HG03175 (cell line): ENCODE results near the gene VSX1.

Experiments used
- ATAC-seq: cut with Tn5 transposase; IDR thresholded peaks from one replicate; pipeline ENCODE4 v1.9.1; 2021; ENCODE audit warnings: mild to moderate bottlenecking, moderate library complexity; ENCODE audit not compliant: unreplicated experiment

VSX1 gene

GRCh38 chr20:25087186-25087929 is 5.4 kb upstream of the VSX1 start:
- ATAC-seq = no peak

- no peak for ATAC-seq
These were observed 4.0 kb upstream of the VSX1 start for GRCh38 chr20:25085756-25086495.

DNA sequence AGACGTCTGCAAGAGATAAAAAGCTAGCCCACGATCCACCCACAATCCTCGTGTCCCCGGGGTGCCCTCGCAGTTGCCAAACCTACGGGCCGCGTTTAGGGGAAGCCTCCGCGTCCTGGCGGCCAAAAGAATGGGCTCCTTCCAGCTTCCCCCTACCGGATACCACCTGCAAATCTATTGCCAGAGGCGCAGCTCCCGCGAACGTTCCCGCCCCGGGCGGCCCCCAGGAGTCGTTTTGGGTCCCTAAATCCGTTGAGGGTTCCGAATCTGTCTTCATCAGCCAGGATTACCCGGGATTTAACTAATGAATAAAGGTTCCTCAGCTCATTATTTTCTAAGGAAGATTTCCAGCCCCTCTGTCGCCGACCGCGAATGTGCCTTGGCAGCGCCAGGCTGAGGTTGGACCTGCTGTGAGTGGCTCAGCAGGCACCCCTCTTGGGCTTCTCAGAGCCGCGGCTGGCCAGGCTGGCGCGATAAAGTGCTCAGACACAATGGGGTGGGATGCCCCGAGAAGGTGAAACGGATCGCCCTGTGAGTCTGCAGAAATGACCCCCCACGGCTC is 2.8 kb upstream of the VSX1 start:
- ATAC-seq = no peak

DNA sequence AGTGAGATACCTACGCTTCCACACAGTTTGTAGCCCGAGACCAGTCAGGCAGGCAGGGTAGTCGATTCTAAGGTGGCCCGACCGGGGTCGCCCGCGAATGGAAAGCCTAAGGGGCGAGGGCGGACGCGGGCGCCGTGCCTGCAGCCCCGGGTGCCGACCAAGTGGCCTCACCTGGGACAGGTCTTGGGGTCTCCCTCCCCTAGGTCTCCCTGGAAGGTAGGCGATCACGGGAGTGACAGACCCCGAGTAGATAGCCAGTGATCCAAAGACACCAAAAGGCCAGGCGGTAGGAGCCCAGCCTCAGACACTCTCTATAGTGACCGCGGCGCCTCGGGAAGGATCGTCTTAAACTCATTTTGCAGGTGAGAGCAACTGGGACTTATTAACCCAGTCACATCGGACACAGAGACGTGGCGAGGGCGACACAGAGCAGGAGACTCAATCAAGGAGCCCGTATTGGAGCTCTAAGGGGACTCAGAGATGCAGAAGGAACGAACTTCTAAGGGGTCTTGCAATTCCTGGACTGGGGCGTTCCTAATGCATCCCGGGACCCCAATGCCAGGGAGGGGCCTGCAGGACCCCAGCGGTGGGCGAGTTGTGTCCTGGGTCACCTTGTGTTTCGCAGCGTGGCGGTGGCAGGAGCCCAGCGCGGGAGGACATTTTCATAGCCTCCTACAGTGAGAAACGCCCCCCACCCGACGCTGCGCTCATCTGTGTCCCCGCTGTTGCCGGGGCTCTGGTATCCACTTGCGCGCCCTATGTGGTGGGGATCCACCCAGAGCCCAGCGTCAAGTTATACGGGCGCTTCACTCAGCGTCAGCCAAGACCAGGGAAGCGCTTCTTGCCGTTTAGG is 2.1 kb upstream of the VSX1 start:
- no peak for ATAC-seq

DNA sequence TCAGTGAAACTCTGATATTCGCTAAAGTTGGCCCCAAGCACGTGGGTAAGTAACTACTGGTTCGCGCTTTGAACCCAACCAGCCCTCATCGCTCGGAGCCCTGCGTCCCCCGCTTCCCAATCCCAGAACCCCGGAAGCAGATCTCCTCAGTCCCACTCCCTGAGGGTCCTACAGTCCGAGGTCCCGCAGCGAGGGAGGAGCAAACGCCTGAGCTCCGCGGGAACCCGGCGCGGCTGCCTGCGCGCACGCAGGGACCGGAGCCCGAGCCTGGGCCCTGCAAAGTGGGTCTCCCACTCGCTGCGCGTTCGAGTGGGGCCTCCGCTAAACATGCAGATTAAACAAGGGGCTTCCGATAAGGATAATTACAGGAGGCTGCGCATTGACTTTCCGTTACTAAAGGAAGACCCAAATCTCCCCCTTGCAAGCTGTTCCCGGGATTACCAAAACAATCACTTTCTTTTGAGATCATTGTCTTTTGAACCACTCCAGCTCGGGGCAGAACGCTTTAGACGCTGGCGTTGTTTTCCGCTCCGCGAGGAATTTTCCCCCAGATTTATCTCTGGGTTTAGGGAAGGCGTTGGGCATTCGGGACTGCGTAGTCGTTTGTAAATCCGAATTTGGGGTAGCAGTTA is 1.3 kb upstream of the VSX1 start:
- ATAC-seq = no peak

- ATAC-seq = no peak
These were observed 545 bp upstream of the VSX1 start for GRCh38 chr20:25082498-25082873.

DNA sequence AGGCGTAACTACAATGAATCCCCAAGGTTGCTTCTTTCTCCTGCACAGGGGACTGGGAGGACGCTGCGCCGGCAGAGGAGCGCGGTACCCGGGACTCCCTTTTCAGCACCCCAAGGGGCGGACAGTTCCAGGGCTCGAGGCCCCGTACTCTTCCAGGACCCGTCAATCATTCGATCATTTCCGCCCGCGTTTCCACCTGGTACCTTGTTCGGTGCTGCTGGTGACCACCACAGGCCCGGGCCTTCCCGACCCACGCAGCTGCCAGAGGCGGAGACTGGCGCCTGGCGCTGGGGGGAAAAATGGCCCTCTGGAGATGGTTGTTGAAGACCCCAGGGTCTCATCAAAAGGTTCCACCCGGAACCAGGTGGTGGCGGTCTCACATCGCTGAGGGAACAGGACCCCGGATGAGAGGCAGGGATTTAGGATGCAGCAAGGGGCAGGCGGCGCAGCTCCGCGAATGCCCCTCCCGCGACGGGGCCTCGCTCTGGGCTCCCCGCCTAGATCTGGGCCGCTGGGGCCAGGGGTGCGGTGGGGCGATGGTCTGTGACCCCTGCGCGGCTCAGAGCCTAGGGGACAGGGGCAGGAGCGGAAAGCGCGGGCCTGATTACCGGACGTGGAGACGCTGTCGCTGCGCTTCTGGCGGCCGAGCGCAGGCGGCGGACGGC is 744 bp downstream of the VSX1 start:
- ATAC-seq = no peak

GRCh38 chr20:25079171-25079570 is 2.8 kb downstream of the VSX1 start:
- no peak for ATAC-seq

DNA sequence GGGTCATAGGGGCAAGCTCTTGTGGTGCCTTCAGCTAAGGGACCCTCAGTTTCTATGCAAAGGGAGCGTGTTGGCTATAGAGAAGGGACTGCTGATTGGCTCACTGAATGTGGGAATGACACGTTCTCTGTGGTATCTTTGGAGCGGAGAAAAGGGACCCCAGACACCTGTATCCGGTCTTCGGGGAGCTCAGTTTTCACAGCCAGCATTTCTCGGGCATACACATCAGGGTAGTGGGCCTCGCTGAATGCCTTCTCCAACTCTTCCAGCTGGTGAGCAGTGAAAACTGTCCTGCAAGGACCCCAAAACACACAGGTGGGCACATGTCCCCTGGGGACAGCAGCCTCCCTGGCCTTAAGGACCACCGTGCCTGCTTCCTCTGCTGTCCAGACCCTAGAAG is 3.3 kb downstream of the VSX1 start:
- ATAC-seq = no peak

DNA sequence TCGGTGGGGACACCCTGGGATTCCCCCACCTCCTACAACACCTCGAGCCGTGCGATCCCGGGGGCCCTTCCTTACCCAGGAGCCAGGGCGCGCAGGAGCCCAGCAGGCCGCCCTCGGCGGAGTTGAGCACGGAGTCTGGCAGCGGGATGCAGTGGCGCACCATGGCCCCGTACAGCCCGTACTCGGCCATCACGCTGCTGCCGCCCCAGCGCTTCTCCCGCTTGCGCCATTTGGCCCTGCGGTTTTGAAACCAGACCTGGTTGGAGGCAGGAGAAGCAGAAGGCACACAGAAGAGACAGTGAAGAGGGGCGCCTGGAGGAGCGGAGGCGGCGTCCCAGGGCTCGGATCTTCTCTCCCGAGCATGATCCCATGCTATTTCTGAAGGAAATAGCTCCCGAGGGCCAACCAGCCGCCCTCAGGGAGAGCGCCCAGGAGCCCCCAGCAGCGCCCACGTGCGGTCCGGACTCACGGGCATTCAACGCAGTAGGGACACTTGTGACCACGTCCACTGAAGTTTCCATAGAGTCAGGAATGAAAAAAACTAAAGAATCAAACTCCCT is 4.3 kb downstream of the VSX1 start:
- no peak for ATAC-seq

GRCh38 chr20:25076731-25077609 is 5.0 kb downstream of the VSX1 start:
- no peak for ATAC-seq

DNA sequence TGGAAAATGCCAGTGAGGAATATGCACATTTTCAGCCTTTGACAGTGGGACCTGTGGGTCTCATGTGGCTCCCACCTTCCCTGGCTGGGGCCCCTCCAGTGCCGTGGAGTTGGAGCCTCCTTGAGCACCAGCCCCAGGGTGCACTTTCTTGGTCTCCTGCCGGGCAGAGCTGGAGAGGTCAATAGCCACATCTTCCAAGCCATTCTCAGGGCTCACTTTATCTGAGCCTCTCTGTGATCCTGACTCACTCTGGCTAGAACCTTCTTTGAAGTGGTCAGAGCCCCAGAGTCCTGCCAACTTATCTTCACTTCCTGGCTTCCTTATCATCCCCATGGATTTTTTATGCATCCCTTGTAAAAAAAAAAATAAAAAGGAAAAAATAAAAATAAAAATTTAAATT is 5.7 kb downstream of the VSX1 start:
- ATAC-seq = no peak

- ATAC-seq = no peak
These were observed 8.4 kb downstream of the VSX1 start for GRCh38 chr20:25073544-25073943.

- ATAC-seq = no peak
These were observed 9.6 kb downstream of the VSX1 start for GRCh38 chr20:25072226-25072811.

GRCh38 chr20:25071734-25072133 is 10.2 kb downstream of the VSX1 start:
- no peak for ATAC-seq

DNA sequence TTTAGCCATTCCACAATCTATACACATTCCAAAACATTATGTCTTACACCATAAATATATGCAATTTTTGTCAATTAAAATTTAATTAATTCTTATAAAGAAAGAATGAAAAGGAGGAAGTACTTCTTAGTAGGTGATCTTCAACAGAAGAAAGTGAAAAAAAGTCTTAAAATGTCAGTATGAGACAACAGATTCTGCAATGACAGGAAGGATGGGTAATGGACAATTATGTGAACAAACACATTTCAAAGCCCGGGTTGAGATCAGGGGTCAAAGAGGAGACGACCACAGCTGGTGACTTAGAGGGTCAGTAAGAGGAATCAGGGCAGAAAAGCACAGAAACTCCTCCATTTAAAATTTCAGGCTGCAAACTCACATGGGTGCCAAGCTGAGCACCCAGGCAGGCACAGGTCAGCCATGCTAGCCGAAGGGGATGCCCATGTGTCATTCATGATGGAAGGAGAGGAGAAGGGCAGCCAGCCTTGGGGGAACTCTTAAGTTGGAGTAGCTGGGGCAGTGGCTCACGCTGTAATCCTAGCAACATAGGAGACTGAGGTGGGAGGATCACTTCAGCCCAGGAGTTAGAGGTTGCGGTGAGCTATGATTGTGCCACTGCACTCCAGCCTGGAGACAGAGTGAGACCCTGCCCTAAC is 11.0 kb downstream of the VSX1 start:
- ATAC-seq = no peak

DNA sequence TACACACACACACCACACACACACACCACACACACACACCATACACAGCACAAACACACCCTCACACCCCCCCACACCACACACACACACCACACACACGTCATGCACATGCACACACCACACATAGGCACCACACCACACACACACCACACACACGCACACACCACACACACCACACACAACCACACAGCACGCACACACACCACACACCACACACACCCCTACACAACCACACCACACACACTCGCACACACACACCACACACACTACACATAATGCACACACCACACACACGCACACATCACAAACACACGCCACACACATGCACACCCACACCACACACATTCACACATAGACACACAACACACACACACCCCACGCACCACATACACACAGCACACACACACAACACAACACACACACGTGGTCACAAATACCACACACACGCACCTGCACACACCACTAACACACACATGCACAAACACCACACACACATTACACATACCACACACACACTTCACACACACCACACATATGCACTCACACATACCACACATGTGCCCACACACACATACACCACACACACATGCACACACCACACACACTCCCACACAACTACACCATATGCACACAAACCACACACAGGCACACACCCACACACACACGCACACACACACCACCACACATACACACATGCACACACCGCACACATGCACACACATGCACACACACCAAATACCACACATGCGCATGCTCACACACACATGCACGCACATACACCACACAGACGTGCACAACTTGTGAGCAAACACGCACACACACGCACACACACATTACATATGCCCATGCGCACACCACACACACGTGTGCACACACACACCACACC is 14.6 kb downstream of the VSX1 start:
- ATAC-seq = no peak
